ENCODE measurements around the gene DOK3. TPM values are rescaled to one million over a fixed set of nuclear protein-coding genes. Genes with fewer than 3 reads are reported as not detected.

The DOK3 gene
- total and polyA plus RNA-seq, 2 of the 13 experiments (the other 11 are each of a cell fraction or from before 2014, with no cell fraction given) = 1.4 to 1.5 TPM

DNA sequence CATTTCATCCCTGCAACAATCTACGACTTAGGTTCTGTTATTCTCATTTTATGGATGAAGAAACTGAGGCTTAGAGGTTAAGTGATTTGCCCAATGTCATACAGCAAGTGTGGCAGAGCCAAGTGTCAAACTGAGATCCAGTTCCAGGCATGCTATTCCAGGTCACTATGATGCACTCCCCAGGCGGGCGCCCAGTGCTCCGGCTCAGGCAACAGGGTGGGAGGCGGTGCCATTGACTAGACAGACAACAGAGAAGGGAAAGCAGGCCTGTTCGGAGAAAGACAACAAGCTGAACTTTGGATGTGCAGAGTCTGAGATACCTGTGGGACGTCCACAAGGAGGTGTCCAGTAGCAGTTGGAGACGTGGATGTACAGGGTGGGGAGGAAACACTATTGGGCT is 18.0 kb upstream of the DOK3 start:
- Histone ChIP-seq H3K4me2 (ENCODE audit: low read depth, low read length) (no peak overlapping the region), H3K4me1 (ENCODE audit: insufficient read depth, low read length) (no peaks in the 10 kb centered on the region), H3K36me3 (replicated peaks in 1 of 2; ENCODE audit: control insufficient read depth in 1 of 2, insufficient read depth in 2 of 2, low read length in 2 of 2) (peaks cover 40 to 90% of the 10 kb centered on the region in 2 experiments), H3K9ac (ENCODE audit: insufficient read depth, low read depth, low read length) (no peak overlapping the region), H3K79me2 (ENCODE audit: insufficient read depth, low read length) (no peaks in the 10 kb centered on the region), H3K27me3 (ENCODE audit: control insufficient read depth in 1 of 2, insufficient read depth in 2 of 2, low read length in 2 of 2) (no peaks in the 10 kb centered on the region), H3K4me3 (replicated peaks in 1 of 3; ENCODE audit: insufficient read depth in 1 of 3, low read depth in 2 of 3, low read length in 3 of 3) (no peak overlapping the region), H3K27ac (ENCODE audit: extremely low read length, insufficient read depth, low read length) (no peak overlapping the region), H2AFZ (ENCODE audit: low read length) (no peak overlapping the region), H4K20me1 (ENCODE audit: insufficient read depth, low read length) (no peaks in the 10 kb centered on the region), H3K9me3 (ENCODE audit: low read length) (no peaks in the 10 kb centered on the region)
- no TSS peak for BruUV-seq (replicated peaks)
- no peak for DNase-seq (ENCODE audit: low spot score)
- in situ Hi-C loops (cut with HindIII; ENCODE audit: extremely low pct_ligation_motif_present, low pct_unique_long_range_greater_than_20kb) = no loop called here
- FAIRE-seq = no peak
- intact Hi-C loops (cut with micrococcal nuclease; ENCODE audit: unreplicated experiment) = no loop called here
- WGBS (ENCODE audit: low lambda C conversion rate) = 94% methylated on average over 8 of the region's 8 CpGs
- no peak for ATAC-seq
- CTCF ChIA-PET (ENCODE audit: low intra/inter-chr PET ratio, low total read pairs) = no interaction called here
- TF ChIP-seq KDM5B (CRISPR knock-in tag; IDR thresholded peaks at IDR 0.05; ENCODE audit: borderline replicate concordance) = no peak
- no peak for TF ChIP-seq ZNF282 (IDR thresholded peaks at IDR 0.05; ENCODE audit: partially characterized antibody)
- TF ChIP-seq REL (CRISPR knock-in tag; conservative IDR thresholded peaks at IDR 0.05) = no peak
- TF ChIP-seq, protein P1, sequence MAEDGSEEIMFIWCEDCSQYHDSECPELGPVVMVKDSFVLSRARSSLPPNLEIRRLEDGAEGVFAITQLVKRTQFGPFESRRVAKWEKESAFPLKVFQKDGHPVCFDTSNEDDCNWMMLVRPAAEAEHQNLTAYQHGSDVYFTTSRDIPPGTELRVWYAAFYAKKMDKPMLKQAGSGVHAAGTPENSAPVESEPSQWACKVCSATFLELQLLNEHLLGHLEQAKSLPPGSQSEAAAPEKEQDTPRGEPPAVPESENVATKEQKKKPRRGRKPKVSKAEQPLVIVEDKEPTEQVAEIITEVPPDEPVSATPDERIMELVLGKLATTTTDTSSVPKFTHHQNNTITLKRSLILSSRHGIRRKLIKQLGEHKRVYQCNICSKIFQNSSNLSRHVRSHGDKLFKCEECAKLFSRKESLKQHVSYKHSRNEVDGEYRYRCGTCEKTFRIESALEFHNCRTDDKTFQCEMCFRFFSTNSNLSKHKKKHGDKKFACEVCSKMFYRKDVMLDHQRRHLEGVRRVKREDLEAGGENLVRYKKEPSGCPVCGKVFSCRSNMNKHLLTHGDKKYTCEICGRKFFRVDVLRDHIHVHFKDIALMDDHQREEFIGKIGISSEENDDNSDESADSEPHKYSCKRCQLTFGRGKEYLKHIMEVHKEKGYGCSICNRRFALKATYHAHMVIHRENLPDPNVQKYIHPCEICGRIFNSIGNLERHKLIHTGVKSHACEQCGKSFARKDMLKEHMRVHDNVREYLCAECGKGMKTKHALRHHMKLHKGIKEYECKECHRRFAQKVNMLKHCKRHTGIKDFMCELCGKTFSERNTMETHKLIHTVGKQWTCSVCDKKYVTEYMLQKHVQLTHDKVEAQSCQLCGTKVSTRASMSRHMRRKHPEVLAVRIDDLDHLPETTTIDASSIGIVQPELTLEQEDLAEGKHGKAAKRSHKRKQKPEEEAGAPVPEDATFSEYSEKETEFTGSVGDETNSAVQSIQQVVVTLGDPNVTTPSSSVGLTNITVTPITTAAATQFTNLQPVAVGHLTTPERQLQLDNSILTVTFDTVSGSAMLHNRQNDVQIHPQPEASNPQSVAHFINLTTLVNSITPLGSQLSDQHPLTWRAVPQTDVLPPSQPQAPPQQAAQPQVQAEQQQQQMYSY (CRISPR knock-in tag; IDR thresholded peaks at IDR 0.05) = no peak
- no peak for TF ChIP-seq EHMT2 (IDR thresholded peaks at IDR 0.05; ENCODE audit: borderline replicate concordance, low read depth, low read length)
- no peak for TF ChIP-seq NCOR1 (IDR thresholded peaks at IDR 0.05; ENCODE audit: borderline replicate concordance, low read length)
- TF ChIP-seq SNRNP70 (IDR thresholded peaks at IDR 0.05; ENCODE audit: low read depth, low read length) = no peak
- TF ChIP-seq ZNF20 (CRISPR knock-in tag; IDR thresholded peaks at IDR 0.05) = no peak
- TF ChIP-seq THAP11 (CRISPR knock-in tag; IDR thresholded peaks at IDR 0.05) = no peak
- no peak for TF ChIP-seq ZNF674 (CRISPR knock-in tag; IDR thresholded peaks at IDR 0.05; ENCODE audit: low read depth)
- TF ChIP-seq, protein P2, sequence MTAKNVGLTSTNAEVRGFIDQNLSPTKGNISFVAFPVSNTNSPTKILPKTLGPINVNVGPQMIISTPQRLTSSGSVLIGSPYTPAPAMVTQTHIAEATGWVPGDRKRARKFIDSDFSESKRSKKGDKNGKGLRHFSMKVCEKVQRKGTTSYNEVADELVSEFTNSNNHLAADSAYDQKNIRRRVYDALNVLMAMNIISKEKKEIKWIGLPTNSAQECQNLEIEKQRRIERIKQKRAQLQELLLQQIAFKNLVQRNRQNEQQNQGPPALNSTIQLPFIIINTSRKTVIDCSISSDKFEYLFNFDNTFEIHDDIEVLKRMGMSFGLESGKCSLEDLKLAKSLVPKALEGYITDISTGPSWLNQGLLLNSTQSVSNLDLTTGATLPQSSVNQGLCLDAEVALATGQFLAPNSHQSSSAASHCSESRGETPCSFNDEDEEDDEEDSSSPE (CRISPR knock-in tag; IDR thresholded peaks at IDR 0.05) = no peak
- no peak for TF ChIP-seq MAZ (IDR thresholded peaks at IDR 0.05; ENCODE audit: borderline replicate concordance, low read depth, low read length)
- no peak for TF ChIP-seq MAZ (CRISPR knock-in tag; IDR thresholded peaks at IDR 0.05; ENCODE audit: low read depth)
- TF ChIP-seq NFKBIZ (CRISPR knock-in tag; IDR thresholded peaks at IDR 0.05) = no peak
- no peak for TF ChIP-seq PHF20 (CRISPR knock-in tag; IDR thresholded peaks at IDR 0.05)
- TF ChIP-seq ATF7 (IDR thresholded peaks at IDR 0.05) = no peak
- TF ChIP-seq ATF7 (CRISPR knock-in tag; IDR thresholded peaks at IDR 0.05) = no peak
- POLR2A ChIA-PET = no interaction called here
